Measurements from ENCODE around the gene SERPINE2. TPM values are rescaled to one million over a fixed set of nuclear protein-coding genes. Genes with fewer than 3 reads are reported as not detected.
A peak's percentile ranks its signal among the peaks of the same experiment; 100 is the strongest.

The SERPINE2 gene
- polyA plus RNA-seq, 3 donors from 2014 or later: 17.9 to 20.3 (median 18.7) TPM

- Mint-ChIP-seq H3K27ac (peak overlapping the region in 4 of 6 donors; percentile 15 to 56 (median 32)), H3K27me3 (ENCODE audit: low read depth in 3 of 3) (peaks cover 0 to 4% (median 0%) of the 10 kb centered on the region in 3 donors)
These were observed 104.2 kb downstream of the SERPINE2 start for GRCh38 chr2:223934870-223935269.

GRCh38 chr2:223932816-223933800 is 106.0 kb downstream of the SERPINE2 start:
- peaks cover 82 to 94% of the 10 kb centered on the region in 2 donors for H3K4me1 Mint-ChIP-seq
- no peak for DNase-seq
- H3K27ac Mint-ChIP-seq: peak overlapping the region in 3 of 6 donors; percentile 9 to 57 (median 53)
- H3K9me3 Mint-ChIP-seq: no peaks in the 10 kb centered on the region
- no peaks in the 10 kb centered on the region for H3K36me3 Mint-ChIP-seq
- H3K27me3 Mint-ChIP-seq (ENCODE audit: low read depth in 3 of 3): peaks cover 0 to 4% (median 3%) of the 10 kb centered on the region in 3 donors
- H3K4me3 Mint-ChIP-seq: peak overlapping the region in 3 of 5 donors; percentile 36 to 77 (median 53)

More at GRCh38 chr2:223934870-223935269, 104.2 kb downstream of the SERPINE2 start:
- Mint-ChIP-seq H3K36me3 (peaks cover 0 to 5% (median 4%) of the 10 kb centered on the region in 3 donors), H3K9me3 (no peaks in the 10 kb centered on the region), H3K4me3 (peak overlapping the region in 4 of 5 donors; percentile 4 to 30 (median 20)), H3K4me1 (peaks cover 80 to 94% of the 10 kb centered on the region in 2 donors)
- DNase-seq: no peak

GRCh38 chr2:223930103-223930976 is 108.7 kb downstream of the SERPINE2 start:
- peak overlapping the region; percentile 69 to 80 (median 70) for H3K4me3 Mint-ChIP-seq
- H3K36me3 Mint-ChIP-seq: peaks cover 0 to 9% (median 0%) of the 10 kb centered on the region in 3 donors
- no peaks in the 10 kb centered on the region for H3K9me3 Mint-ChIP-seq
- H3K27ac Mint-ChIP-seq: peak overlapping the region; percentile 77 to 90 (median 86)
- peaks cover 0 to 4% (median 3%) of the 10 kb centered on the region in 3 donors for H3K27me3 Mint-ChIP-seq (ENCODE audit: low read depth in 3 of 3)
- DNase-seq: peak in 2 of 3 donors; percentile 21 to 24
- H3K4me1 Mint-ChIP-seq: peaks cover 74 to 84% of the 10 kb centered on the region in 2 donors

- peak; percentile 46 to 55 (median 50) for DNase-seq
- H3K4me3 Mint-ChIP-seq: peak overlapping the region; percentile 69 to 80 (median 70)
- peaks cover 0 to 4% (median 3%) of the 10 kb centered on the region in 3 donors for H3K27me3 Mint-ChIP-seq (ENCODE audit: low read depth in 3 of 3)
- no peaks in the 10 kb centered on the region for H3K9me3 Mint-ChIP-seq
- H3K4me1 Mint-ChIP-seq: peaks cover 67 to 78% of the 10 kb centered on the region in 2 donors
- H3K27ac Mint-ChIP-seq: peak overlapping the region; percentile 77 to 90 (median 86)
- peaks cover 0 to 9% (median 0%) of the 10 kb centered on the region in 3 donors for H3K36me3 Mint-ChIP-seq
These were observed 109.4 kb downstream of the SERPINE2 start for GRCh38 chr2:223929571-223930102.

GRCh38 chr2:223928113-223929006 is 110.7 kb downstream of the SERPINE2 start:
- H3K36me3 Mint-ChIP-seq: peaks cover 0 to 9% (median 0%) of the 10 kb centered on the region in 3 donors
- no peaks in the 10 kb centered on the region for H3K9me3 Mint-ChIP-seq
- H3K27ac Mint-ChIP-seq: peak overlapping the region in 5 of 6 donors; percentile 24 to 87 (median 64)
- peaks cover 0 to 4% (median 3%) of the 10 kb centered on the region in 3 donors for H3K27me3 Mint-ChIP-seq (ENCODE audit: low read depth in 3 of 3)
- H3K4me1 Mint-ChIP-seq: peaks cover 55 to 70% of the 10 kb centered on the region in 2 donors
- no peak for DNase-seq
- peak overlapping the region in 3 of 5 donors; percentile 35 to 68 (median 61) for H3K4me3 Mint-ChIP-seq

- DNase-seq: no peak
- H3K9me3 Mint-ChIP-seq: no peaks in the 10 kb centered on the region
- H3K4me1 Mint-ChIP-seq: peaks cover 54 to 75% of the 10 kb centered on the region in 2 donors
- H3K27ac Mint-ChIP-seq: no peak overlapping the region
- peaks cover 0 to 9% (median 4%) of the 10 kb centered on the region in 3 donors for H3K36me3 Mint-ChIP-seq
- no peak overlapping the region for H3K4me3 Mint-ChIP-seq
- H3K27me3 Mint-ChIP-seq (ENCODE audit: low read depth in 3 of 3): peaks cover 0 to 3% (median 0%) of the 10 kb centered on the region in 3 donors
These were observed 114.0 kb downstream of the SERPINE2 start for GRCh38 chr2:223925106-223925505.

Other genes with a start within 250 kb of the SERPINE2 start
- 1 to 10 TPM in 2 of 3 donors, not detected in 1; 1.8 to 4.2 TPM for gene AP1S3, start 201.7 kb downstream of the SERPINE2 start, polyA plus RNA-seq
- 10 to 100 TPM; 39.3 to 58.8 (median 51.0) TPM for gene WDFY1, start 94.0 kb downstream of the SERPINE2 start, polyA plus RNA-seq
- gene MRPL44, start 81.8 kb downstream of the SERPINE2 start, polyA plus RNA-seq: 10 to 100 TPM; 25.3 to 39.6 (median 36.4) TPM